HG03558 (cell line): ENCODE results near the gene AKR7A2.
"Not testable (repeated sequence)": the region's sequence is repeated elsewhere in the genome, so short reads cannot be mapped to it uniquely, and the experiment has no call there.

ENCODE experiments used
- ATAC-seq: cut with Tn5 transposase; IDR thresholded peaks from one replicate; pipeline ENCODE4 v1.9.1; 2021; ENCODE audit warnings: moderate number of reproducible peaks; ENCODE audit not compliant: unreplicated experiment; ENCODE audit errors: extremely low read depth

The AKR7A2 gene

GRCh38 chr1:19270343-19270730 is 41.6 kb downstream of the AKR7A2 start:
- ATAC-seq: not testable (repeated sequence)

GRCh38 chr1:19269427-19270342 is 42.3 kb downstream of the AKR7A2 start:
- not testable (repeated sequence) for ATAC-seq

GRCh38 chr1:19268445-19268844 is 43.5 kb downstream of the AKR7A2 start:
- ATAC-seq: no peak

GRCh38 chr1:19262744-19263143 is 49.2 kb downstream of the AKR7A2 start:
- no peak for ATAC-seq

GRCh38 chr1:19262047-19262446 is 49.9 kb downstream of the AKR7A2 start:
- ATAC-seq: no peak

GRCh38 chr1:19260211-19261138 is 51.5 kb downstream of the AKR7A2 start:
- ATAC-seq: no peak

GRCh38 chr1:19258353-19258752 is 53.6 kb downstream of the AKR7A2 start:
- no peak for ATAC-seq

- ATAC-seq: no peak
Measured at GRCh38 chr1:19257178-19257914, 54.6 kb downstream of the AKR7A2 start.

- ATAC-seq: not testable (repeated sequence)
Measured at GRCh38 chr1:19256301-19256700, 55.6 kb downstream of the AKR7A2 start.

- ATAC-seq: no peak
Measured at GRCh38 chr1:19255288-19255687, 56.7 kb downstream of the AKR7A2 start.

- ATAC-seq: no peak
Measured at GRCh38 chr1:19254416-19254815, 57.5 kb downstream of the AKR7A2 start.
